HG03354 (cell line): Measurements from ENCODE around the gene AP2A2.

ENCODE experiments used
- ATAC-seq: cut with Tn5 transposase; IDR thresholded peaks from one replicate; pipeline ENCODE4 v1.9.1; 2021; ENCODE audit warnings: mild to moderate bottlenecking; ENCODE audit not compliant: unreplicated experiment, poor library complexity, severe bottlenecking

Gene AP2A2

DNA sequence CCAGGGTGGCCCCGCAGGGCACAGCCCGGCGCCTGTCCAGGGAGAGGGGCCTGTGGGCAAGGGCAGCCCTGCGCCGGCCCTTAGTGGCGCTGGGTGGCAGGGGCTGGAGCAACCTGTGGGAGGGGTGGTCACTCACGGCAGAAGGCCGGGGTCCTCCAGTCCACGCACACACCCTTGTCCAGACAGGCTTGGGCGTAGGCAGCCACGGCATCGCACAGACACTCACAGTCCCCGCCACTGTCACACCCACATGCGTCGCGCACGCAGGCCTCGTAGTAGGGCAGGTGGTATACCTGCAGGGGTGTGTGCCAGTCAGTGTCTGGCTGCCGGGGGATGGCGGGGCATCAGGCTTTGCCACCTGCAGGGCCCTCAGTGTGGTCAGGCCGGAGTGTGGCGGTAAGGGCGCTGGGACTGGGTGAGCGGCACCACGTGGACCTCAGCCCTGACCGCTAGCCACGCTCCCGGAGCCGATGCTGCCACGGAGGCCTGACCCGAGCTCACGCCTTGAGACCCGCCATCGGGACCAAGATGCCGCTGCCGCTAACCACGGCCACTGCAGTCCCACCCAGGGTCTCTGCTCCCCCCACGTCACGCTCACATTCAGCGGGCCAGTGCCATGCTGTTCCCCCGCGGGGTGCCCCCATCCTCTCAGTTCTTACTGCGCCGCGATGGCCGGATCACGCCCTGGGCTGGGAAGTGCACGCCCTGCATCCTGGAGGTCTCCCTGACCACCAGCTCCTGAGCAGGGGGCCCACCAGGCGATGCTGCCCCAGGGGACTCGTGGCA, 98.3 kb downstream of the AP2A2 start:
- no peak for ATAC-seq

DNA sequence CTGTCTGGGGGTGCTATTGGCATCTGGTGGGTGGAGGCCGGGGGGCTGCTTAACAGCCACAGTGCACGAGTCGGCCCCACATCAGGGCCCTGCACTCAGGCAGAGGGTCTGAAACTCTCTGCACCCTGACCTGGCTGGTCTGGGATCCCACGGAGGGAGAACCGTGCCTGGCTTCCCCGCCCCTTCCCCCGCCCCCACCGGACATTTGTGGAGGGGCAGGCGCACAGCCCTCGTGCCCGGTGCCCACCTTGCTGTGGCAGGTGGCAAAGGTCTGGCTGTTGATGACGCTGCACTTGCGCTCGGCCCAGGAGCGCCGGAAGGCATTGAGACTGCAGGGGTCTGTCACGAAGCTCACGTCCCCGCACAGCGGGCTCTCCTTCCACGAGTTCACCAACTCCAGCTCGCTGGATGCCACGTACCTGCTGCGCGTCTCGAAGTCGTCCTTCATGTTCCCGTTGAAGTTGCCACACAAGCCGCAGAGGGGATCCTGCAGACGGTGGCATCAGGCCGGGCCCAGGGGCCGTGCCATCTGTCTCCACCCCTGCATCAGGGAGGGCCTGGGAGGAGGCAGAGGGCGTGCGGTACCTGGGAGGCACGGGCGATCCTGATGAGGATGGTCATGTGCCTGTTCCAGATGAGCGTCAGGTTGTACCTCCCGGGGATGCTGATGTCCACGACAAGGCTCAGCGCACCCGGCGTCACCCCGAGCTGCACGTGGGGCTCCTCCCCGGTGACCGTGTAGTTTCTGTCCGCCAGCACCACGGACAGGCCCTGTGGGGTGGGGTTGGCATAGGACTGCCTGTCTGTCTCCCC, 99.1 kb downstream of the AP2A2 start:
- ATAC-seq = no peak

GRCh38 chr11:1025410-1026162, 99.9 kb downstream of the AP2A2 start:
- ATAC-seq = no peak

DNA sequence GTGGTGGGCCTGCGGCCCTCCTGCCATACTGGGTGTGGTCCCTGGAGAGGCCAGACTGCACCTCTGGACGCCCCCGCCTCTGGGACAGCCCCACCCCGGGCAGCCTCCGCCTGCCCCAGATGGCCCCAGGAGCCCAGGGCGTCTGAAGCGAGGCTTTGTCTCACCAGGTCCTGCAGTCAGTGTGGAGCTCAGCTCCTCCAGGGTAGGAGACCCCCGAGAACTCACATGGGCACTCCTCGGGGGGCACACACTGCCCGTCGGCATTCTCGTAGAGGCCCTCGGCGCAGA, 100.4 kb downstream of the AP2A2 start:
- ATAC-seq = no peak

- no peak for ATAC-seq
These were observed 101.2 kb downstream of the AP2A2 start for GRCh38 chr11:1026641-1027482.

DNA sequence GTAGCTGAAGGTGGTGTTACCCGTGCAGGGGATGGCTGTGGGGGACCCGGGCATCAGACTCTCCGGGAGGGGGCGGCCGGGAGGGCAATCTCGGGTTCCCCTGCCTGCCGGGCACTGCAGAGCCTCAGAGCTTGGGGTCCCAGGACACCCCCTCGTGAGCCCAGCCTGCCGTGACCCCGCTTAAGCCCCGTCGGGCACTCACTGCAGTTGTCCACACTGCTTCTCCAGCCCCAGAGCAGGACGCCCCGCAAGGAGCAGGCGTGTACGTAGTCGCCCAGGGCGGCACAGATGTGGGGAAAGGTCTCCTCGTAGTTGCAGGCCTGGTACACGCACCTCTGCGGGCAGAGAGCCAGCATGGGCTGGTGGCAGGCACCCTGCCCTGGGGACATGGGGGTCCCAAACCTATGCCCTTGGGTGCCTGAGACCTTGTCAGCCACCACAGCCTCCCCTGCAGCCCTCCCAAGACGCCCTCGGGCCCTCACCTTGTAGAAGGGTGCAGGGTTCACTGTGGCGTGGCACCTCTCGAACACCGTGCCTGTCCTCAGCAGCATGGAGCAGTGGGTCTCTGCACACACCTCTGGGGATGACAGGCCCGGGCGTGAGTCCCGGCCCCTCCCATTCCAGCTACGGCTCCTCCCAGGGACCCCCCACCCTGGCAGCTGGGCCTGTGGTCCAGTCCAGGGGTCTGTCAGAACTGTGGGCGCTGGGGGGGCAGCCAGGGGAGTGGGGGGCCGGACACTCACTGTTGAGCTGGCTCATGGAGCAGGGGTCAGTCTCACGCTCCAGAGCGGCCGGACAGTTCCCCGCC, 102.0 kb downstream of the AP2A2 start:
- no peak for ATAC-seq

DNA sequence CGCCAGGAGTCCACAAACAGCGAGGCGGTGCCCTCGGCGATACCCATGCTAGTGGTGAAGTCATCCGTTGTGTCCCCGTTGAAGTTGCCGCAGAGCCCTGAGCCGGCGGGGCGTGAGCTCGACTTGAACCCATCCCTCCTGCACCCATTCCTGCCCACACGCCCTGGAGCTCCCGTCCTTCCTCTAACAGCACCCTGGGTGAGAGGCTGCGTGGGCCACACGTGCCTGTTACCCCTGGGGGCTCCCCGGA, 102.5 kb downstream of the AP2A2 start:
- no peak for ATAC-seq

- no peak for ATAC-seq
These were observed 102.9 kb downstream of the AP2A2 start for GRCh38 chr11:1028616-1029015.

DNA sequence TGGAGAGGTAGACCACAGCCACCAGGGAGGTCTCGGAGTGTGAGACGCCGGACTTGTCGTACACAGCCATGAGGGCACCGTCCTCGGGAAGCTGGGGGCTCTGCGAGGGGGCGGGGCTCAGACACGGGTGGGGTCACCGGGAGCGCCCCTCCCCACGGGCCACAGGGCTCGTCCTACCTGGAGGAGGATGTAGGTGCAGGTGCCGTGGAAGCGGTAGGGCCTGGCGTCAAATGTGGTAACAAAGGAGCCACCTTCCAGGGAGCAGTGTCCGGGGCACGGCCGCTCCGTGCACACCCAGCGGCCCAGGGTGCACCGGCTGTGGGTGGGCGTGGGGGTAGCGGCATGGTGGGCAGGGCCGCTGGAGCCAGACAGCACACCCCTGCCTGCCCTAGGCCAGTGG, 103.4 kb downstream of the AP2A2 start:
- ATAC-seq = no peak

DNA sequence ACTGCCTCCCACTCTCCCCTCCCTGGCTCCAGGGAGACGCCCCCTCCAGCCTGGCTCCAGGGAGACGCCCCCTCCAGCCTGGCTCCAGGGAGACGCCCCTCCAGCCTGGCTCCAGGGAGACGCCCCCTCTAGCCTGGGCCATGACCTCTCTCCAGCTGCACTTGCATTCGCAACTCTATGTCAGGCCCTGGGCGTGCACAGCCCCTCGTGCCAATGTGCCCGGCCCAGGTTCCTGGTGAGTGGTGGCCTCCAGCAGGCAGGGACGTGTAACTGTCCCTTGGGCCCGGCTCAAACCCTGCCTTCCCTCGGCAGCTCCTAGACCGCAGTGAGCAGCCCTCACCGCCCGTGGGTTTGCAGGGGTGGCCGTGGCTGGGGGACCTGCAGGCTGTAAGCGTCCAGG, 104.0 kb downstream of the AP2A2 start:
- no peak for ATAC-seq

- no peak for ATAC-seq
These were observed 104.4 kb downstream of the AP2A2 start for GRCh38 chr11:1030086-1030485.

GRCh38 chr11:1030556-1030955, 104.9 kb downstream of the AP2A2 start:
- ATAC-seq = no peak

GRCh38 chr11:1031121-1031899, 105.6 kb downstream of the AP2A2 start:
- no peak for ATAC-seq

DNA sequence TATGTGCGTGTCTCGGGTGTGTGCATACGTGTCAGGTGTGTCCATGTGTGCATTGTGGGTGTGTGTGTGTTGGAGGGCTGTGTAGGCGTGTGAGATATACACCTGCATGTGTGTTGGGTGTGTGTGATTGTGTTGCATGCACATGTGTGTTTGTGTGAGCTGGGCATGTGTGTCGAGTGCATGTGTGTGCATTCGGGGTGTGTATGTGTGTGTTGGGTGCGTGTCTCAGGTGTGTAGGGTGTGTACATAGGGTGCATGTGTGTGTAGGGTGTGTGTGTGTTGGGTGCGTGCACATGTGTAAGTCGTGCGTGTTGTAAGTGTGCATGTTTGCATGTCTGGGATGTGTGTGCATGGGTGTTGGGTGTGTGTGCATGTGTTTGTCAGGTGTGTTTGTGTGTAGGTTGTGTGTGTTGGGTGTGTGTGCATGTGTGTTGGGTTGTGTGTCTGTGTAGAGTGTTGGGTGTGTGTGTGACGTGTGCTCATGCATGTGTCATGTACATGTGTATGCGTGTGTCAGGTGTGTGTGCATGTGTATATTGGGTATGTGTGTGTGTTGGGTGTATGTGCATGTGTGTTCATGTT, 106.7 kb downstream of the AP2A2 start:
- no peak for ATAC-seq

DNA sequence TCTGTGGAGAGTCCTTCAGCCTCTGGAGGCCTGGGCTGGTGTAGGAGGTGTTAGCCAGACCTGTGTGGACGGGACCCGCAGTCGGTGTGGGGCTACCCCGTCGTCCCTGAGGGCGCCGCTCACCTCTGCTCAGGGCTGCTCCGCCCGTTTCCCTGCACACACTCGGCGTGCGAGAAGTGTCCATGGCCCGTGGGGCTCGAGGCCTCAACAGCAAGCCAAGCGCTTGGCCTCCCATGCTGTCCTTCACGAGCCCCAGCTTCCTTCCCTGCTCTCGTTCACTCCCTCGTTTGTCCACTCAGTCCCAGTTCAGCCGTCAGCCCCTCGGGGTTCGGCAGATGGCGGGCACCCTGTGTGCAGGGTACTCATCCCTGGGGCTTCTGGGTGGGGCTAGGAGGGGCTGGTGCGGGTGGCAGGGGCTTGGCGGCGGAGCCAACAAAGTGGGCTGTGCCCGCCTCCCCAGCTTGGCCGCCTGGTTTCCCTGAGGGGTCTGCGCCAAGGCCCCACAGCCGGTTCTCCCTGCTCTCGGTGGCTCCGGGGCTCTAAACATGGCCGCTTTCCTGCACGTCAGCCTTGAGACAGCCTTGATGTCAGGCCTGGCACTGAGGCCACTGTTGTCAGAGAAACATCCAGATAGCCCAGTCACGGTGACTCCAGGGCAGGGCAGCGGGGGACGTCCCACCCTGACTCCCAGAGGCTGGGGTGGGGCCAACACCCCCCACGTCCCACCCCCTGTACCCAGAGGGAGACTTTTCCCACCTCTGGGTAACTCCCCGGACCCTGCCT, 107.5 kb downstream of the AP2A2 start:
- no peak for ATAC-seq

DNA sequence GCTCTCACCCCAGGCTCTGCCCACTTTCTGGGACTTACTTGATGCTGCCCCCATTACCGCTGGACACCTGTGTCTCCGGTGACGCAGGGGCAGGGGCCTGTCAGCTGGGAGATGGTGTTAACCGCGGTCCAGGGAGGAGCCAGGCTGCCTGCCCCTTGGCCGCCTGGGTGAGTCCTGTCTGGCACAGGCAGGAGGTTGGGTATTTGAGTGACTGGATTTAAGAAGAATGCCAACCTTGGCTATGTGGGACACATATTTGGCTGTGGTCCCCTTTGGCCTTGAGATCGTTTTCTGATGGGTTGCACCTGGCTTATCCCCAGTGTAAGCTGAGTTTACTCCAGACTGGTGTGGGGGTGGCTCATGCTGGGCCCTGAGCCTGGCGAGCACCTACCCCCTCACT, 108.3 kb downstream of the AP2A2 start:
- ATAC-seq = no peak

DNA sequence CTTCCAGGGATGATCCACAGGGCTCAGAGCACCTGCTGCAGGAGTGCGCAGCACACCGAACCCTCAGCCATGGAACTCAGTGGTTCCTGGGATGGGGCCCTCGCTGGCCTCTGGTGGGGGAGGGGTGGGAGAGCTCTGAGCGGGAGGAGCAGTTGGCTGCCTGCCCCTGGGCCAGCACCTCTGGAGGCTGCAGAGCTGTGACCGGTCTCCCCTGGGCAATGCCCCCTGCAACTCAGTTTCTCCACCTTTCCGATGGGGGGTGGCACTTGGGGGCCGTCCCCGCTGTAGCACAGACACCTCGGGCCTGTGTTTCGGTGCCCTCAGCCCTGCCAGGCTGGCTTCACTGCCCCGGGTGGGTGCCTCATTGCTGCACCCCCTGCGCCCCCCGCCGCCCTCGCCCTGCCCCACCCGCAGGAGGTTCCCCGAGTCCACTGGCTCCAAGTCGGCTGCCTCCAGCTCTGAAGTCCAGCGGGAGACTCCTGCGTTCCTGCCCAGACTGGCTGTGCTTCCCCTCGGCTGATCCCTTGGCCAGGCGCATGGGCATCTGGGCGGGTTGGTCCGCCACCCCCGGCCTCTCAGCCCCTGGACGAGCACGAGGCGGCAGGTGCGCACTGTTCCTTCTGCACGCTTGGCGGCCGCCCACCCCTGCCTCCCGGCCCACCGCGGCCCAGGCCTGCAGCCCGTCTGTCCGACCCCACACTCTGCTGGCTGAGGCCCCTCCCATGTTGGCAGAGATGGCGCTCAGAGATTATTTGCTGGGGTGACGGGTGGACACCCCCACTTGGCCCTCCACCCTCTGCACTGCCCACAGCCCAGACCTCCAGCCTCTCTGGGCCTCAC, 109.0 kb downstream of the AP2A2 start:
- ATAC-seq = no peak
